ENCODE measurements around the gene GRM1.

DNA sequence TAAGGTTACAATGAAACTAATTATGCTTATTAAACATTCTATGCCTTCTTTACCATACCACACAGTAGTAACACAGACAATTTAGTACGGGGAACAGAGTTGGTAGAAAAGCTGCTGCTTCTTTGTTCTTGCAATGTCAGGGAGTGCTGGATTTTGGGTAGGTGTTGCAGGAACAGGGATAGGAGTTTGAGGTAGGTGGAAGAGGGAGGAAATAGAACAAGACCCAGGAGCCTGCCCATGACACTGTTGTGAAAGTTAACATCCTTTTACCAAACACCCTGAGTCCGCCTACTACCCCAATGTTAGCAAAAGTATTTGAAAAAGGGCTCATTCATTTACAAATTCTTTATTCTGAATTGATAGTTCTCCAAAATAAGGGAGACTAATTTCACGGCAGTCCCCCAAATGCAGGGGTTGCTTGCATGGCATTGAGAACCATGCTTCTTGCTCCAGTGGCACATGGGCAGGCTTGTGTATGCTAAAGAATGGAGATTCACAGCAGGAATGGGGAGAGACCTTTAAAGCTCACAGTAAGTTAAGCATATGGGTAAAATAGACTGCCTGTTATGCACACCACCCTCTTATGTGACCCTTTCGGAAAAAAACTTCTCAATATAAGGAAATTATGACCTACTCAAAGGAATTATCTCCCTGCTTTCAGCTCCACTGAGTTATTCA is 181.7 kb downstream of the GRM1 start:
- TF ChIP-seq EZH2phosphoT487 (IDR thresholded peaks at IDR 0.05; ENCODE audit: borderline replicate concordance), result no peak
- TF ChIP-seq, protein P1, sequence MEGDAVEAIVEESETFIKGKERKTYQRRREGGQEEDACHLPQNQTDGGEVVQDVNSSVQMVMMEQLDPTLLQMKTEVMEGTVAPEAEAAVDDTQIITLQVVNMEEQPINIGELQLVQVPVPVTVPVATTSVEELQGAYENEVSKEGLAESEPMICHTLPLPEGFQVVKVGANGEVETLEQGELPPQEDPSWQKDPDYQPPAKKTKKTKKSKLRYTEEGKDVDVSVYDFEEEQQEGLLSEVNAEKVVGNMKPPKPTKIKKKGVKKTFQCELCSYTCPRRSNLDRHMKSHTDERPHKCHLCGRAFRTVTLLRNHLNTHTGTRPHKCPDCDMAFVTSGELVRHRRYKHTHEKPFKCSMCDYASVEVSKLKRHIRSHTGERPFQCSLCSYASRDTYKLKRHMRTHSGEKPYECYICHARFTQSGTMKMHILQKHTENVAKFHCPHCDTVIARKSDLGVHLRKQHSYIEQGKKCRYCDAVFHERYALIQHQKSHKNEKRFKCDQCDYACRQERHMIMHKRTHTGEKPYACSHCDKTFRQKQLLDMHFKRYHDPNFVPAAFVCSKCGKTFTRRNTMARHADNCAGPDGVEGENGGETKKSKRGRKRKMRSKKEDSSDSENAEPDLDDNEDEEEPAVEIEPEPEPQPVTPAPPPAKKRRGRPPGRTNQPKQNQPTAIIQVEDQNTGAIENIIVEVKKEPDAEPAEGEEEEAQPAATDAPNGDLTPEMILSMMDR (conservative IDR thresholded peaks at IDR 0.05; ENCODE audit: low read length), result no peak

All from Loucy (cell line).